Trophoblast cell (in vitro differentiated cells and primary cell): ENCODE results near the gene RAD9B.

Source experiments
- DNase-seq, 2 donors: peaks; one replicate each; pipeline ENCODE4 v3.0.0-alpha.2; 2016
- H2AFZ ChIP-seq: 2 replicates; pipeline ENCODE4 v1.6.1; 2013; ENCODE audit warnings: low read length, moderate library complexity, mild to moderate bottlenecking; ENCODE audit not compliant: insufficient read depth, poor library complexity
- H2AK5ac ChIP-seq: 2 replicates; pipeline ENCODE4 v1.6.1; 2013; ENCODE audit warnings: mild to moderate bottlenecking, low read length
- H2BK120ac ChIP-seq: 2 replicates; pipeline ENCODE4 v1.6.1; 2013; ENCODE audit warnings: low read length, mild to moderate bottlenecking, moderate library complexity; ENCODE audit not compliant: insufficient read depth, poor library complexity
- H2BK12ac ChIP-seq: 2 replicates; pipeline ENCODE4 v1.6.1; 2013; ENCODE audit warnings: mild to moderate bottlenecking, low read length, moderate library complexity
- H2BK5ac ChIP-seq: 2 replicates; pipeline ENCODE4 v1.6.1; 2013; ENCODE audit warnings: low read length, low read depth, moderate library complexity, mild to moderate bottlenecking; ENCODE audit not compliant: poor library complexity
- H3K14ac ChIP-seq: 2 replicates; pipeline ENCODE4 v1.6.1; 2013; ENCODE audit warnings: mild to moderate bottlenecking, low read length
- H3K18ac ChIP-seq: 2 replicates; pipeline ENCODE4 v1.6.1; 2013; ENCODE audit warnings: mild to moderate bottlenecking, low read length
- H3K23ac ChIP-seq: 2 replicates; pipeline ENCODE4 v1.6.1; 2013; ENCODE audit warnings: low read length
- H3K27ac ChIP-seq: 2 replicates; pipeline ENCODE4 v1.5.1; 2013; ENCODE audit warnings: low read depth, mild to moderate bottlenecking, inconsistent platforms, low read length, moderate library complexity
- H3K27me3 ChIP-seq: 2 replicates; pipeline ENCODE4 v1.6.1; 2013; ENCODE audit warnings: inconsistent platforms, mild to moderate bottlenecking, low read length, moderate library complexity; ENCODE audit not compliant: insufficient read depth
- H3K36me3 ChIP-seq, 2 experiments: 1 replicate in 1 of 2; 2 replicates in 1 of 2; pipeline ENCODE4 v1.6.1; 2013; ENCODE audit warnings: low read length in 2 of 2, mild to moderate bottlenecking in 2 of 2, moderate library complexity in 1 of 2; ENCODE audit not compliant: insufficient read depth in 2 of 2, control insufficient read depth in 1 of 2
- H3K4ac ChIP-seq: 2 replicates; pipeline ENCODE4 v1.6.1; 2013; ENCODE audit warnings: low read depth, mild to moderate bottlenecking, low read length, moderate library complexity
- H3K4me1 ChIP-seq, 2 experiments: 1 replicate in 1 of 2; 2 replicates in 1 of 2; pipeline ENCODE4 v1.6.1; 2013; ENCODE audit warnings: low read length in 2 of 2, mild to moderate bottlenecking in 2 of 2, moderate library complexity in 1 of 2; ENCODE audit not compliant: insufficient read depth in 2 of 2, control insufficient read depth in 1 of 2
- H3K4me2 ChIP-seq: 2 replicates; pipeline ENCODE4 v1.6.1; 2013; ENCODE audit warnings: inconsistent platforms, mild to moderate bottlenecking, low read length, moderate library complexity
- H3K4me3 ChIP-seq: 2 replicates; pipeline ENCODE4 v1.5.1; 2013; ENCODE audit warnings: mild to moderate bottlenecking, low read depth, low read length, inconsistent platforms
- H3K79me1 ChIP-seq: one replicate; pipeline ENCODE4 v1.6.1; 2013; ENCODE audit warnings: low read length
- H3K79me2 ChIP-seq: 2 replicates; pipeline ENCODE4 v1.6.1; 2013; ENCODE audit warnings: low read length, mild to moderate bottlenecking; ENCODE audit not compliant: control insufficient read depth, insufficient read depth, poor library complexity
- H3K9ac ChIP-seq: 2 replicates; pipeline ENCODE4 v1.6.1; 2013; ENCODE audit warnings: mild to moderate bottlenecking, low read length
- H3K9me3 ChIP-seq: 2 replicates; pipeline ENCODE4 v1.6.1; 2013; ENCODE audit warnings: low read depth, mild to moderate bottlenecking, control low read depth, inconsistent platforms, low read length; ENCODE audit not compliant: insufficient read depth
- H4K12ac ChIP-seq: 2 replicates; pipeline ENCODE4 v1.6.1; 2013; ENCODE audit warnings: low read depth, mild to moderate bottlenecking, low read length, moderate library complexity
- H4K8ac ChIP-seq: 2 replicates; pipeline ENCODE4 v1.6.1; 2013; ENCODE audit warnings: low read depth, mild to moderate bottlenecking, low read length, moderate library complexity
- H4K91ac ChIP-seq: one replicate; pipeline ENCODE4 v1.6.1; 2013; ENCODE audit warnings: low read depth, mild to moderate bottlenecking, low read length, moderate library complexity
- WGBS: extraction: QIAGEN DNeasy Blood & Tissue Kit; methylation state at CpG from one replicate; pipeline ENCODE4 v1.1.7; 2013; ENCODE audit warnings: missing lambda C conversion rate; ENCODE audit not compliant: insufficient read length, insufficient coverage; ENCODE audit errors: extremely low coverage; 5-methylcytosine and 5-hydroxymethylcytosine counted together

RAD9B gene

DNA sequence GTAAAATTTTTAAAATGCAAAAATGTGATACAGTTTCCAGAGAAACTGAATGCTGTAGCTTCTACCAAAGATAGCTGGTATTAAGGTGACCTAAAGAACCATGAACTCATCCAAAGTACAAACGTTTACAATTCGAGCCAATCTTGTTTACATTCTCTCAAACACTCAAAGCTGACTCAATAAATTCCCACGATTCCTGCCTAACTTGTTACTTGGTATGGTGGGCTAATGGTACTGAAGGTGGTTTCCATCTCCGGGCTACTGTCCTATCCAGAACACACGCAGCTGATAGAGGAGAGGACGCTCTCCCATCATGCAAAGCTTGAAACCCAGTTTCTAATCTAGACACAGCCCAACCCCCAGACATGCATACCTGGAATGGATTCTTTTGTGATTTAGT is 31.5 kb downstream of the RAD9B start:
- Histone ChIP-seq H3K27ac (no peak overlapping the region), H4K12ac (no peak overlapping the region), H3K4ac (no peak overlapping the region), H3K14ac (no peak overlapping the region), H3K9ac (no peak overlapping the region), H4K91ac (no peak overlapping the region), H3K9me3 (no peaks in the 10 kb centered on the region), H2BK5ac (no peak overlapping the region), H2AFZ (no peak overlapping the region), H3K4me3 (no peak overlapping the region), H3K79me1 (no peaks in the 10 kb centered on the region), H3K4me2 (no peak overlapping the region), H2BK12ac (no peak overlapping the region), H3K36me3 (peaks cover 5 to 11% of the 10 kb centered on the region in 2 experiments), H3K79me2 (no peaks in the 10 kb centered on the region), H3K23ac (no peak overlapping the region), H3K4me1 (peaks cover 2 to 6% of the 10 kb centered on the region in 2 experiments), H3K18ac (no peak overlapping the region), H4K8ac (no peak overlapping the region), H2BK120ac (no peak overlapping the region), H3K27me3 (no peaks in the 10 kb centered on the region), H2AK5ac (no peak overlapping the region)
- DNase-seq = peak; percentile 84 to 98
- WGBS = no CpG with 5 or more reads among the region's 6 CpGs

DNA sequence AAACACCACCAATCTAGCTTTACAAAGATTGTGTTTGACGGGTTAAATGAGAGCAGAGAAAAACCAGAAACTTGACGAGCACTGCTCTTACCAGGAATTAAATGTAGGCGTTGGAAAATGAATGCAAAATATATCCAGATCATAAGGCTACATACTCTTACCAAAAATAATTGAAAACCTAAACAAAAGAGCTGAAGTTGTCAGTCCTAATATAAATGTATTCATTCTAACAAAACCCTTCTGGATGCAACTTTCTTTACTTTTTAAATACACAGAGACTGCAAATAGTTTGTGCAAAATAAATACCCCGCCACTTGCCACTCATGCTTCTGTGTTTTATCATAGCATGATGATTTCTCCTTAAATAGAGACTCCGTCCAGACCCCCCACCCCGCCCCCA is 32.7 kb downstream of the RAD9B start:
- H3K9ac ChIP-seq = no peak overlapping the region
- no peak overlapping the region for H2BK120ac ChIP-seq
- H3K4me3 ChIP-seq = no peak overlapping the region
- H3K27me3 ChIP-seq = no peaks in the 10 kb centered on the region
- no peak overlapping the region for H2AFZ ChIP-seq
- H3K4me1 ChIP-seq = peaks cover 2 to 6% of the 10 kb centered on the region in 2 experiments
- no peak overlapping the region for H3K14ac ChIP-seq
- H4K91ac ChIP-seq = no peak overlapping the region
- DNase-seq = no peak
- H3K4ac ChIP-seq = no peak overlapping the region
- no peaks in the 10 kb centered on the region for H3K79me1 ChIP-seq
- H3K36me3 ChIP-seq = peaks cover 7 to 16% of the 10 kb centered on the region in 2 experiments
- H2BK5ac ChIP-seq = no peak overlapping the region
- WGBS = no CpG with 5 or more reads among the region's 6 CpGs
- H3K9me3 ChIP-seq = no peaks in the 10 kb centered on the region
- H3K27ac ChIP-seq = no peak overlapping the region
- H2BK12ac ChIP-seq = no peak overlapping the region
- no peaks in the 10 kb centered on the region for H3K79me2 ChIP-seq
- H3K4me2 ChIP-seq = no peak overlapping the region
- H3K18ac ChIP-seq = no peak overlapping the region
- H4K8ac ChIP-seq = no peak overlapping the region
- no peak overlapping the region for H4K12ac ChIP-seq
- H3K23ac ChIP-seq = no peak overlapping the region
- no peak overlapping the region for H2AK5ac ChIP-seq

DNA sequence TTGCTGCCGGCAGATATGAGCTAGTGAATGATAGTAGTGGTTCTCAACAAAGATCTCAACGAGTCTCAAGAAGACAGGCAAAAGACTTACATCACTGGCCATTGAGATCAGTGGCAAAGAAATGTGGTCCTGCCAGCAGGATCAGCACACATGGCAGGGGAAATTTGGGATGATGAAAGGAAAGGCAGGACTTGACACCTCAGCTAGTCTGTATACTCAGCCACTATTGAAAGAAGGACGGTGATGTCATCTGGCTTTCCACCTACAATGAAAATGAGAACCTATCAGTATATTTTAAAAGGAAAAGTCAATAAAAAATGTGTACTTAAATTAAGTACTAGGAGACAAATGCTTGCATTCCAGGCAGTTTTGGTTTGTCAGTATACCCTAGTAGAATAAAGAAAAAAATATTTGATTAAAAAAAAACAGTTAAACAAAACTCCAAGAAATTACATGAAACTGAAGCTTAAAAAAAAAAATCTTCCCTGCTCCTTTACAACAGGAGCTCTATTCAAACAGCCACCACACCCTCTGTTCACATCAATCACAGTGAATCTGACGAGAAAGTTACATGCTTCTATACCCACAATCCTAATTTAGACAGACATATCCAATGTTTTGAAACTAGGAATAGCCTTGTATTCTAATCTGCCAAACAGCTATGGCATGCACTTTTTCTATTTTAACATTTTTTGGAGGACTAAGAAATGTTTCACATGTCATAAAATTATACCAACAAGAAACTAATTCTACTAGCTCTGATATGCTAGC is 34.9 kb downstream of the RAD9B start:
- no peak overlapping the region for H3K4me3 ChIP-seq
- H4K91ac ChIP-seq = no peak overlapping the region
- H4K8ac ChIP-seq = no peak overlapping the region
- no peaks in the 10 kb centered on the region for H3K27me3 ChIP-seq
- H3K18ac ChIP-seq = no peak overlapping the region
- no peaks in the 10 kb centered on the region for H3K9me3 ChIP-seq
- no peak overlapping the region for H2BK5ac ChIP-seq
- H2AFZ ChIP-seq = no peak overlapping the region
- H3K79me1 ChIP-seq = no peaks in the 10 kb centered on the region
- no peak overlapping the region for H3K9ac ChIP-seq
- H2BK12ac ChIP-seq = no peak overlapping the region
- no peaks in the 10 kb centered on the region for H3K79me2 ChIP-seq
- peaks cover 9 to 17% of the 10 kb centered on the region in 2 experiments for H3K36me3 ChIP-seq
- no peak overlapping the region for H3K4me2 ChIP-seq
- no peak overlapping the region for H2BK120ac ChIP-seq
- DNase-seq = peak; percentile 31 to 46
- H3K4me1 ChIP-seq = peaks cover 2 to 6% of the 10 kb centered on the region in 2 experiments
- no peak overlapping the region for H3K14ac ChIP-seq
- H3K27ac ChIP-seq = no peak overlapping the region
- H2AK5ac ChIP-seq = no peak overlapping the region
- no peak overlapping the region for H4K12ac ChIP-seq
- no peak overlapping the region for H3K23ac ChIP-seq
- WGBS = no CpG with 5 or more reads among the region's 4 CpGs
- no peak overlapping the region for H3K4ac ChIP-seq

DNA sequence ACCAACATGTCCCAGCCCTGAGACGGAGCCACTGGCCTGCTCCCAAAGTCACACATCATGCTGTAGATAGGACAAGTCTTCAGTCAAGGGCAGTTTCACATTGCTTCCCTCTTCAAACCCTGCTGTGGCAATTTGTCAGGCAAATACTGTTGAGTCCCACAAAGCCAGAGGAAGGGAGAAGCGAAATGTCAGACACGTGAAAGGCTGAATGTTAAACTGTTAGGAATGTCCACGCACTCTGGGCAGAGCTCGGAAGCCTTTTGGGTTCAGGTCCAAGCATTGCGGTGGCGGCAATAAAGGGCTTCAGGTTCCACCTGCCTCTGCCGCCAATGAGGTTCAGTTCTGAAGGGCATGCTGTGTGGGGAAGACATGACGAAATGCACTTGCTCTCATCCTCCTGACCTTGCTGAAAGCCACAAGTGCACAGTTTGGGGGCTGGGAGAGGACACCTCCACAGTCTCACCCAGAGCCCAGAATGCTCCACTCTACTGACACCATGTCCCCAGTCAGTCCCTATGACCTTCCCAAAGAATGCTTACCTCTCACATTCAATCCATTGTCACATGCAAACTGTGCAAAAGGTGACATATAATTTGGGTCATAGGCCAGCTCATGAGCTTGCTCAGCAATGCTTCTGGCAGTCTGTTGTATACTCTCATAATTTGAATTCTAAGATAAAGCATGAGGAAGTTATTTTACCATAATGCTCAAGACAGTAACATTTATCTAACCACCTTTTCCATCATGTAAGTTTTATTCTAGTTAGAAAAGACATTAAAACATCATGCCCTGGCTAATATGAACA is 35.7 kb downstream of the RAD9B start:
- Histone ChIP-seq H3K4me2 (no peak overlapping the region), H3K79me2 (no peaks in the 10 kb centered on the region), H3K18ac (no peak overlapping the region), H3K14ac (no peak overlapping the region), H4K8ac (no peak overlapping the region), H2BK12ac (no peak overlapping the region), H2AK5ac (no peak overlapping the region), H2BK5ac (no peak overlapping the region), H2AFZ (no peak overlapping the region), H2BK120ac (no peak overlapping the region), H3K36me3 (peaks cover 9 to 17% of the 10 kb centered on the region in 2 experiments), H3K27ac (no peak overlapping the region), H3K4ac (no peak overlapping the region), H3K9me3 (no peaks in the 10 kb centered on the region), H4K12ac (no peak overlapping the region), H3K9ac (no peak overlapping the region), H3K4me1 (peaks cover 2 to 6% of the 10 kb centered on the region in 2 experiments), H4K91ac (no peak overlapping the region), H3K27me3 (no peaks in the 10 kb centered on the region), H3K23ac (no peak overlapping the region), H3K79me1 (no peaks in the 10 kb centered on the region), H3K4me3 (no peak overlapping the region)
- WGBS = no CpG with 5 or more reads among the region's 9 CpGs
- no peak for DNase-seq
